ENCODE results near the gene RARG. TPM values are rescaled to one million over a fixed set of nuclear protein-coding genes. Genes with fewer than 3 reads are reported as not detected.

RARG gene
- total RNA-seq, 1 experiment from 2014 or later: 77.2 TPM

GRCh38 chr12:53221203-53222080 lies 10.6 kb downstream of the RARG start (continued):
- TF ChIP-seq, protein P1, sequence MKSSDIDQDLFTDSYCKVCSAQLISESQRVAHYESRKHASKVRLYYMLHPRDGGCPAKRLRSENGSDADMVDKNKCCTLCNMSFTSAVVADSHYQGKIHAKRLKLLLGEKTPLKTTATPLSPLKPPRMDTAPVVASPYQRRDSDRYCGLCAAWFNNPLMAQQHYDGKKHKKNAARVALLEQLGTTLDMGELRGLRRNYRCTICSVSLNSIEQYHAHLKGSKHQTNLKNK (CRISPR knock-in tag; IDR thresholded peaks at IDR 0.05): no peak
- no peak for TF ChIP-seq IRF1 (CRISPR knock-in tag; IDR thresholded peaks at IDR 0.05)
- TF ChIP-seq, protein P2, sequence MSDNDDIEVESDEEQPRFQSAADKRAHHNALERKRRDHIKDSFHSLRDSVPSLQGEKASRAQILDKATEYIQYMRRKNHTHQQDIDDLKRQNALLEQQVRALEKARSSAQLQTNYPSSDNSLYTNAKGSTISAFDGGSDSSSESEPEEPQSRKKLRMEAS (CRISPR knock-in tag; IDR thresholded peaks at IDR 0.05): 0 out of 2 replicates have a peak, but pooled peaks have one; percentile 44
- no peak for TF ChIP-seq ZBTB21 (CRISPR knock-in tag; IDR thresholded peaks at IDR 0.05; ENCODE audit: borderline replicate concordance)
- peak; percentile 0; the same call in 1 of the 2 replicates for TF ChIP-seq USF2 (CRISPR knock-in tag; IDR thresholded peaks at IDR 0.05)
- no peak for TF ChIP-seq SMAD4 (CRISPR knock-in tag; IDR thresholded peaks at IDR 0.05)
- no peak for TF ChIP-seq ZNF512 (CRISPR knock-in tag; IDR thresholded peaks at IDR 0.05; ENCODE audit: borderline replicate concordance)
- TF ChIP-seq, protein P3, sequence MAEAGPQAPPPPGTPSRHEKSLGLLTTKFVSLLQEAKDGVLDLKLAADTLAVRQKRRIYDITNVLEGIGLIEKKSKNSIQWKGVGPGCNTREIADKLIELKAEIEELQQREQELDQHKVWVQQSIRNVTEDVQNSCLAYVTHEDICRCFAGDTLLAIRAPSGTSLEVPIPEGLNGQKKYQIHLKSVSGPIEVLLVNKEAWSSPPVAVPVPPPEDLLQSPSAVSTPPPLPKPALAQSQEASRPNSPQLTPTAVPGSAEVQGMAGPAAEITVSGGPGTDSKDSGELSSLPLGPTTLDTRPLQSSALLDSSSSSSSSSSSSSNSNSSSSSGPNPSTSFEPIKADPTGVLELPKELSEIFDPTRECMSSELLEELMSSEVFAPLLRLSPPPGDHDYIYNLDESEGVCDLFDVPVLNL (CRISPR knock-in tag; IDR thresholded peaks at IDR 0.05; ENCODE audit: borderline replicate concordance, low read depth): no peak
- TF ChIP-seq ZNF396 (CRISPR knock-in tag; IDR thresholded peaks at IDR 0.05; ENCODE audit: borderline replicate concordance): no peak
- TF ChIP-seq NR3C1 (CRISPR knock-in tag; conservative IDR thresholded peaks at IDR 0.05; ENCODE audit: low read depth): no peak
- TF ChIP-seq, protein P4, sequence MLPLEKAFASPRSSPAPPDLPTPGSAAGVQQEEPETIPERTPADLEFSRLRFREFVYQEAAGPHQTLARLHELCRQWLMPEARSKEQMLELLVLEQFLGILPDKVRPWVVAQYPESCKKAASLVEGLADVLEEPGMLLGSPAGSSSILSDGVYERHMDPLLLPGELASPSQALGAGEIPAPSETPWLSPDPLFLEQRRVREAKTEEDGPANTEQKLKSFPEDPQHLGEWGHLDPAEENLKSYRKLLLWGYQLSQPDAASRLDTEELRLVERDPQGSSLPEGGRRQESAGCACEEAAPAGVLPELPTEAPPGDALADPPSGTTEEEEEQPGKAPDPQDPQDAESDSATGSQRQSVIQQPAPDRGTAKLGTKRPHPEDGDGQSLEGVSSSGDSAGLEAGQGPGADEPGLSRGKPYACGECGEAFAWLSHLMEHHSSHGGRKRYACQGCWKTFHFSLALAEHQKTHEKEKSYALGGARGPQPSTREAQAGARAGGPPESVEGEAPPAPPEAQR (CRISPR knock-in tag; IDR thresholded peaks at IDR 0.05): no peak
- TF ChIP-seq, protein P5, sequence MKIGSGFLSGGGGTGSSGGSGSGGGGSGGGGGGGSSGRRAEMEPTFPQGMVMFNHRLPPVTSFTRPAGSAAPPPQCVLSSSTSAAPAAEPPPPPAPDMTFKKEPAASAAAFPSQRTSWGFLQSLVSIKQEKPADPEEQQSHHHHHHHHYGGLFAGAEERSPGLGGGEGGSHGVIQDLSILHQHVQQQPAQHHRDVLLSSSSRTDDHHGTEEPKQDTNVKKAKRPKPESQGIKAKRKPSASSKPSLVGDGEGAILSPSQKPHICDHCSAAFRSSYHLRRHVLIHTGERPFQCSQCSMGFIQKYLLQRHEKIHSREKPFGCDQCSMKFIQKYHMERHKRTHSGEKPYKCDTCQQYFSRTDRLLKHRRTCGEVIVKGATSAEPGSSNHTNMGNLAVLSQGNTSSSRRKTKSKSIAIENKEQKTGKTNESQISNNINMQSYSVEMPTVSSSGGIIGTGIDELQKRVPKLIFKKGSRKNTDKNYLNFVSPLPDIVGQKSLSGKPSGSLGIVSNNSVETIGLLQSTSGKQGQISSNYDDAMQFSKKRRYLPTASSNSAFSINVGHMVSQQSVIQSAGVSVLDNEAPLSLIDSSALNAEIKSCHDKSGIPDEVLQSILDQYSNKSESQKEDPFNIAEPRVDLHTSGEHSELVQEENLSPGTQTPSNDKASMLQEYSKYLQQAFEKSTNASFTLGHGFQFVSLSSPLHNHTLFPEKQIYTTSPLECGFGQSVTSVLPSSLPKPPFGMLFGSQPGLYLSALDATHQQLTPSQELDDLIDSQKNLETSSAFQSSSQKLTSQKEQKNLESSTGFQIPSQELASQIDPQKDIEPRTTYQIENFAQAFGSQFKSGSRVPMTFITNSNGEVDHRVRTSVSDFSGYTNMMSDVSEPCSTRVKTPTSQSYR (CRISPR knock-in tag; IDR thresholded peaks at IDR 0.05): no peak
- no peak for TF ChIP-seq ESRRA (CRISPR knock-in tag; IDR thresholded peaks at IDR 0.05; ENCODE audit: borderline replicate concordance)
- TF ChIP-seq JAZF1 (CRISPR knock-in tag; IDR thresholded peaks at IDR 0.05): no peak
- peak; percentile 46; the same call in 1 of the 2 replicates for TF ChIP-seq SP1 (CRISPR knock-in tag; conservative IDR thresholded peaks at IDR 0.05)
- no peak for TF ChIP-seq CREM (CRISPR knock-in tag; IDR thresholded peaks at IDR 0.05)
